DND-41 (cell line): Measurements from ENCODE around the gene TOX2.

Source experiments
- EZH2 ChIP-seq: IDR thresholded peaks from 3 replicates; pipeline ENCODE4 v1.6.1; 2012; ENCODE audit warnings: borderline replicate concordance, low read depth, mild to moderate bottlenecking, moderate library complexity, low read length, inconsistent platforms; ENCODE audit not compliant: severe bottlenecking
- TF ChIP-seq, protein P1 (sequence below): IDR thresholded peaks from 2 replicates; pipeline ENCODE4 v1.5.1; 2012; ENCODE audit warnings: borderline replicate concordance, low read length, moderate library complexity, mild to moderate bottlenecking; ENCODE audit not compliant: poor library complexity, severe bottlenecking; ENCODE audit errors: extremely low read depth

DNA sequence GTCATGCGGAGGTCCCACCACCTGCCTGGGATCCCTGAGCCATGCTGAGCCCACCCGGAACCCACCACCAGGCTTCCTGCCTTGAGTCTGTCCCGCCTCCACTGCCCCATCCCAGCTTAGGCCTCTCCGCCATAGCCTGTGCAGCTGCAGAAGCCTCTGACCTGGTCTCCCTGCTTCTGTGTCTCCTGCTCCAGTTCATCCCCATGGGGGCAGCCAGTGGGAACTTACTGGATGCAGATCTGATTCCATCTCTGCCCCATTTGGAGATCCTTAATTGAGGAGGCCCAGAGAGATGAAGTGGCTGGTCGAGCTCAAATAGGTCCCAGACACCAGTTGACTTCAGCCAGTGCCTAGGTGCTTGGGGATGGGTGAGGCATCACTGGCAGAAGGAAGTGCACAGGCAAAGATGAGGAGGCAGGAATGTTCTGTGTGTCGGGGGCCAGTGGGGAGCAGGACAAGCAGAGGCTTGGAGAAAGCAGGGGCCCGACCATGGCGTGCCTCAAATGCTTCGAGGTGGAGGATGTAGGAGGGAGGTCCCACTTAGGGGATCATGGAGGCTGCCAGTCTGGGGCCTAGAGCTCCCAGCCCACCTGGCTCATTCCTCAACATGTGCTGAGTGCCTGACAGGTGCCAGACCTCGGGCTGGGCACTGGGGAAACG, 112.8 kb downstream of the TOX2 start:
- TF ChIP-seq, protein P1, sequence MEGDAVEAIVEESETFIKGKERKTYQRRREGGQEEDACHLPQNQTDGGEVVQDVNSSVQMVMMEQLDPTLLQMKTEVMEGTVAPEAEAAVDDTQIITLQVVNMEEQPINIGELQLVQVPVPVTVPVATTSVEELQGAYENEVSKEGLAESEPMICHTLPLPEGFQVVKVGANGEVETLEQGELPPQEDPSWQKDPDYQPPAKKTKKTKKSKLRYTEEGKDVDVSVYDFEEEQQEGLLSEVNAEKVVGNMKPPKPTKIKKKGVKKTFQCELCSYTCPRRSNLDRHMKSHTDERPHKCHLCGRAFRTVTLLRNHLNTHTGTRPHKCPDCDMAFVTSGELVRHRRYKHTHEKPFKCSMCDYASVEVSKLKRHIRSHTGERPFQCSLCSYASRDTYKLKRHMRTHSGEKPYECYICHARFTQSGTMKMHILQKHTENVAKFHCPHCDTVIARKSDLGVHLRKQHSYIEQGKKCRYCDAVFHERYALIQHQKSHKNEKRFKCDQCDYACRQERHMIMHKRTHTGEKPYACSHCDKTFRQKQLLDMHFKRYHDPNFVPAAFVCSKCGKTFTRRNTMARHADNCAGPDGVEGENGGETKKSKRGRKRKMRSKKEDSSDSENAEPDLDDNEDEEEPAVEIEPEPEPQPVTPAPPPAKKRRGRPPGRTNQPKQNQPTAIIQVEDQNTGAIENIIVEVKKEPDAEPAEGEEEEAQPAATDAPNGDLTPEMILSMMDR: no peak
- TF ChIP-seq EZH2: no peak
